Measurements from ENCODE around the gene SMO. TPM values are rescaled to one million over a fixed set of nuclear protein-coding genes. Genes with fewer than 3 reads are reported as not detected.
"Not testable (repeated sequence)": the region's sequence is repeated elsewhere in the genome, so short reads cannot be mapped to it uniquely, and the experiment has no call there.

Gene SMO
- total RNA-seq, 1 experiment from 2014 or later: 11.5 TPM

DNA sequence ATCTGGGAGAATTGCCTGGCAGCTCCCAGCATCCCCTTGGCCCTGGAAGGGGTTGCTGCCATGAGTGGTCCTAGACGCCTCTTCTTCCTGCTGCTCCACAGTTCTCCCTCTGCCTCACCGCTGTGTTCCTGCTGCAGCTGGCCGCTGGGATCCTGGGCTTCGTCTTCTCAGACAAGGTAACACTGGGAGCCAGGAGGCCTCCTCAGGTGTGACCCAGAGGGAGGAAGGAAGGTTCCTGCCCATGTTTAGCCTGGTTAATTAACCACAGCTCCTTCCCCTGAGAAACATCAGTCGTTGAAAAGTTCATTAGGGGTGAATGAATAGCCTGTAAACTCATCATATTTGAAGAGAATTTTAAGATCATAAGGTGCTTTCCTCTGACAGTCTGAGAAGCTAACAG lies 25.7 kb upstream of the SMO start:
- Histone ChIP-seq H3K27me3 (replicated peaks) (0 out of 2 replicates have a peak, but pooled peaks cover under 1% of the 10 kb centered on the region), H3K27ac (no peak overlapping the region), H3K36me3 (no peaks in the 10 kb centered on the region), H3K4me3 (no peak overlapping the region), H3K4me1 (replicated peaks) (no peaks in the 10 kb centered on the region), H3K9me3 (replicated peaks) (no peaks in the 10 kb centered on the region)
- DNase-seq (ENCODE audit: low read depth in 1 of 2, low spot score in 2 of 2): no peak

DNA sequence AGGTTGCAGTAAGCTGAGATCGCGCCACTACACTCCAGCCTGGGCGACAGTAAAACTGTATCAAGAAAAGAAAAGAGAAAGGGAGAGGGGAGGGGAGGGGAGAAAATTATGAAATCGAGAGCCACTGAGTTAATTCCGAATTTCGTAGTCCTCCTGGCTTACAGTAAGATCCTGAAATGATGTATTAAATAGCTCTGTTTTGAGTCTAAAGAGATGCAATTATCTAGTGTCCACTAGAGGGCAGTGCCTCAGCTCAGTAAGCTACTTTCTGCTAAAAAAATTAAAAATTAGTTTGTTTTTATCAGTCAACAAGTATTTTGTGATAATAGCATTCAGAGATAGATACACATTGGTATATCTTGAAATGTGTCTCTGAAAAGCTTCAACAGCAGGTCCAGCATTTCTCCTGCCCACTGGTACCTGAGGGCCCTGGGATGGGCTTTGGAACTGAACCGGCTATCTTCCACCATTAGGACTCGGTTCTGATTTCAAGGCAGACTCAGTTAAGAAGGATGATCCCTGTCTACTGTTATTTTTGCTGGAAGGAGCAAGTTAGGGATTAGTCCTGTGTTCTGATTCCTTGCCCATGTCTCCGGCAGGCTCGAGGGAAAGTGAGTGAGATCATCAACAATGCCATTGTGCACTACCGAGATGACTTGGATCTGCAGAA lies 24.4 kb upstream of the SMO start:
- no peaks in the 10 kb centered on the region for H3K27me3 ChIP-seq (replicated peaks)
- DNase-seq (ENCODE audit: low read depth in 1 of 2, low spot score in 2 of 2): peak in 1 of 2 experiments; percentile 25
- H3K4me3 ChIP-seq: no peak overlapping the region
- H3K9me3 ChIP-seq (replicated peaks): no peaks in the 10 kb centered on the region
- no peak overlapping the region for H3K27ac ChIP-seq
- H3K36me3 ChIP-seq: no peaks in the 10 kb centered on the region
- peaks cover 3% of the 10 kb centered on the region for H3K4me1 ChIP-seq (replicated peaks)

DNA sequence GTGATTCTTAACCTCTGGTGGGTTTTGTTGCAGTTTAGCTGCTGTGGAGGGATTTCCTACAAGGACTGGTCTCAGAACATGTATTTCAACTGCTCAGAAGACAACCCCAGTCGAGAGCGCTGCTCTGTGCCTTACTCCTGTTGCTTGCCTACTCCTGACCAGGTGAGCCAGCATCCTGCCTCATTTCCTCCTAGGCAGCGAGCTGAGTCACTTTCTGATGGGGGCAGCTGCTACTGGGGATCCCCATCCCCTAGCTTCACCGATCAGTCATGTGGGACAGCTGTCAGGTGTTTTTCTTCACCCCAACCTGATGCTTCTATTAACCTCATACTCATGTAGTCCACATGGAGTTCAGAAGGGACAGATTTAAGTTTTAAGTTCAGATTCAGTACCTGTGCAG lies 21.7 kb upstream of the SMO start:
- no peaks in the 10 kb centered on the region for H3K27me3 ChIP-seq (replicated peaks)
- no peak overlapping the region for H3K27ac ChIP-seq
- no peaks in the 10 kb centered on the region for H3K36me3 ChIP-seq
- no peaks in the 10 kb centered on the region for H3K9me3 ChIP-seq (replicated peaks)
- peaks cover 9% of the 10 kb centered on the region for H3K4me1 ChIP-seq (replicated peaks)
- H3K4me3 ChIP-seq: no peak overlapping the region
- DNase-seq (ENCODE audit: low read depth in 1 of 2, low spot score in 2 of 2): no peak

DNA sequence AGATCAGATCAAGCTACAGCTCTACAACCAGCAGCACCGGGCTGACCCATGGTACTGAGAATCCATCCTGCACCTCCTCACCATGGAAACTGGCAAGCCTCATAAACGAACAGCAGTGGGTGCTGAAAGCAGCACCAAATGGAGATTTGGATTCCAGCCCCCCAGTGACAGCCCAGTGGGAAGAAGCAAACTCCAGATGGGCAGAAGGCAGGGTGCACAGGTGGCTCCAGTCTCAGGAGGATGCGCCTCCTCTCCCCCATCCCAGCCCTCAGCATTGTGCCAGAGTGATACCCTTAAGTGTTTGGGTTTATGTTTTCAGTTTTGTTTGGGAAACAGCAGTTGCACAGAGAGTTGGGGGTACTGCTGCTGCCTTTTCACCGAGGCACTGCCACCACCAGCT lies 20.6 kb upstream of the SMO start:
- Histone ChIP-seq H3K36me3 (no peaks in the 10 kb centered on the region), H3K4me1 (replicated peaks) (peaks cover 9% of the 10 kb centered on the region), H3K27me3 (replicated peaks) (no peaks in the 10 kb centered on the region), H3K9me3 (replicated peaks) (no peaks in the 10 kb centered on the region), H3K4me3 (no peak overlapping the region), H3K27ac (no peak overlapping the region)
- DNase-seq (ENCODE audit: low read depth in 1 of 2, low spot score in 2 of 2): no peak

DNA sequence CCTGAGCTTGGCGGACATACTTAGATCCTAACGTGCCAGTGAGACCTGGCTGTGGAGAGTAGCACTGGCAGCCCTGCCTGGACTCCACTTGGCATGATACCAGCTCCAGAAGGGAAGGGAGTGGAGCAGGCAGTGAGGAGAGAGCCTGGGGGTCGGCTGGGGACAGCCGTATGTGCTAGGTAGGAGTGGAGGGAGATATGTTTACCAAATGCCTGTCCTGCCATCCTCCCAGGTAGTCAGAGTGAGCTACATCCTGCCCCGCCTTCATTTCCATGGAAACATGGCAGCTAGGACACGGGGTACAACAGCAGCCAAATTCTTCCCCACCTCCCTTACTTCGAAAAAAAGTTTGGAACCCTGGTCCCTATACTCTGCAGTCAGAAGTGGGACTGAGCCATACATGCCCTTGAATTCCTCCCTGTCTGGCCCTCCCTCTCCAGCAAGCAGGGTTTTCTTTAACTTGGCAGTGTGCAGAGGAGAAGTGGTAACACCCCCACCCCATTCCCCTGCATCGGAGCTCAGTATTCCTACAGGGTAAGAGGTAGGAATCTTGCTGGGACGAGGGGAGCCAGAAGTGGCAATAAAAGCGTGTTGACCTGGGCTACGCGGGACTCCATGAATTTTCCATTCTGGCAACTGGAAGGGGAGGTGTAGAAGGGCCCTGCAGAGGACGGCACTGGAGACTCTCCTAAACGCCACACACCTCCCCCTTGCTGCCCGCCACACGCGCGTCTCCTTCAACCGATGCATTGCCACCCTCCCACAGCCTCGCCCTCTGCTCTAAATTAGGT lies 20.0 kb upstream of the SMO start:
- Histone ChIP-seq H3K4me3 (no peak overlapping the region), H3K4me1 (replicated peaks) (peaks cover 9% of the 10 kb centered on the region), H3K9me3 (replicated peaks) (no peaks in the 10 kb centered on the region), H3K27me3 (replicated peaks) (no peaks in the 10 kb centered on the region), H3K27ac (no peak overlapping the region), H3K36me3 (no peaks in the 10 kb centered on the region)
- DNase-seq (ENCODE audit: low read depth in 1 of 2, low spot score in 2 of 2): no peak

DNA sequence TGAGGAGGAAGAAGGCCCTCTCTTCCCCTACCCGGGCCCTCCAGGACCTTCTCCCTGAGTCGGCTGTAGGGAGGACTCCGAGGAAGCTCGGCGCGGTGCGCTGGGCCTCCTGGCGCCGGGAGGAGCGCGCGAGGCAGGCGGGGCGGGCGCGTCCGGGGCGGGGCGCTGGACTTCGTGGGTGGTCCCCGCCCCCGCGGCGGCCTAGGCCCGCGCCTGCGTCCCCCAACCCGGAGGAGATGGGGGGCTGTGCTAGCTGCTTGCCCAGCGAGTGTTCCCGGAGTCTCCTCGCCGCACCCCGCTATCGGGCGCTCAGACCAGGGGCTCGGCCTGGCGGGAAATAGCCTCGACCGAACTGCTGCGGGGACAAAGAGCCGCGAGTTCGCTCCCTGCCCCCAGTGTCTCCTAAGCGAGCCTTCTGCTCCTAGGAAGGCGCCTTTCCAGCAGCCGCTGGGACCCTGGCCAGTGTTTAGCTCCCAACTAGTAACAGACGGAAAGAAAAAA lies 19.2 kb upstream of the SMO start:
- DNase-seq (ENCODE audit: low read depth in 1 of 2, low spot score in 2 of 2): peak in 1 of 2 experiments; percentile 27
- no peaks in the 10 kb centered on the region for H3K27me3 ChIP-seq (replicated peaks)
- H3K4me1 ChIP-seq (replicated peaks): peaks cover 9% of the 10 kb centered on the region
- peak overlapping the region; percentile 27 for H3K4me3 ChIP-seq
- H3K27ac ChIP-seq: no peak overlapping the region
- H3K9me3 ChIP-seq (replicated peaks): no peaks in the 10 kb centered on the region
- no peaks in the 10 kb centered on the region for H3K36me3 ChIP-seq

DNA sequence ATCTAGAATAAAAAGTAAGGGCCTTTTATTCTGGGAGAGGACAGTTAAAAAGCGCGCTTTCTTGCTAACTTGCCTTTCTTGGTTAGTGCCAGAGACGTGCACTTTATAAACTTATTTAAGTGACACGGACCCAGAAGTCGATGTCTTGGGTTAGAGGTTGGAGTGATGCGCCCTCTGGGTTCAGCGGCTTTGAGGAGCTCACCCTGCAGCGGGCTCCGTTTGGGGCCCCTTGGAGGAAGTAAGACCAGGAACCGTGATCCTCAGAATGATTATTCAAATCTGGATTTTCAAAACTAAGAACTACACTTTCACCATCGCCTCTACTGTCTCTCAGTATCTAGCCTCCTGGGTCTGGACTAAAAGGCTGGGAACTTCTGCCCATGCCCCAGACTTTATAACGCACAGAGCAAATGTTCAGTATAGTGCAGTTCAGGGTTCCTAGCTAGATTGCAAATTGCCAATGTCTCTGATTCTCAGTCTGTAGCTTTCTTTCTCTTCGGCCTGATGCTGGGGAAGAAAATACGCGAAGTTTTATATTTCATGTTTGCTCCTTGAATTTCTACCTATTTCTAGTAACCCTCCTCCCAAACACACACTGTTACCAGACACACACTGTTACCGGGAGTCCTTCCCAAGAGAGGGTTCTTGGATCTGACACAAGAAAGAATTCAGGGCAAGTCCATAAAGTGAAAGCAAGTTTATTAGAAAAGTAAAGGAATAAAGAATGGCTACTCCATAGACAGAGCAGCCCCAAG lies 18.6 kb upstream of the SMO start:
- H3K4me3 ChIP-seq: no peak overlapping the region
- H3K27me3 ChIP-seq (replicated peaks): no peaks in the 10 kb centered on the region
- H3K36me3 ChIP-seq: no peaks in the 10 kb centered on the region
- peaks cover 9% of the 10 kb centered on the region for H3K4me1 ChIP-seq (replicated peaks)
- DNase-seq (ENCODE audit: low read depth in 1 of 2, low spot score in 2 of 2): no peak
- H3K27ac ChIP-seq: no peak overlapping the region
- H3K9me3 ChIP-seq (replicated peaks): no peaks in the 10 kb centered on the region

DNA sequence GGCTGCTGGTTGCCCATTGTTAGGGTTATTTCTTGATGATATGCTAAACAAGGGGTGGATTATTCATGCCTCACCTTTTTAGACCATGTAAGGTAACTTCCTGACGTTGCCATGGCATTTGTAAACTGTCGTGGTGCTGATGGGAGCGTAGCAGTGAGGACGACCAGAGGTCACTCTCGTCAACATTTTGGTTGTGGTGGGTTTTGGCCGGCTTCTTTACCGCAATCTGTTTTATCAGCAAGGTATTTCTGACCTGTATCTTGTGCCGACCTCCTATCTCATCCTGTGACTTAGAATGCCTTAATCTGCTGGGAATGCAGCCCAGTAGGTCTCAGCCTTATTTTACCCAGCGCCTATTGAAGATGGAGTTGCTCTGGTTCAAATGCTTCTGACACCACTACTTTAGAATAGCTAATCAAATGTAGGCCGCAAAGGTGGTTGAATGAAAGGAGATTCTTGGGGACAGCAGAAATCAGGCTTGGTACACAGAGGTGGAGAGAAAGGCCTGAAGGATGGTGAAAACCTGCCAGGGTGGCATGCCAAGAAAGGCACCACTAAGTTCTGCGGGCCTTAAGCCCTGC lies 17.9 kb upstream of the SMO start:
- no peaks in the 10 kb centered on the region for H3K36me3 ChIP-seq
- H3K4me1 ChIP-seq (replicated peaks): peaks cover 9% of the 10 kb centered on the region
- no peaks in the 10 kb centered on the region for H3K9me3 ChIP-seq (replicated peaks)
- no peaks in the 10 kb centered on the region for H3K27me3 ChIP-seq (replicated peaks)
- no peak overlapping the region for H3K4me3 ChIP-seq
- no peak for DNase-seq (ENCODE audit: low read depth in 1 of 2, low spot score in 2 of 2)
- no peak overlapping the region for H3K27ac ChIP-seq

DNA sequence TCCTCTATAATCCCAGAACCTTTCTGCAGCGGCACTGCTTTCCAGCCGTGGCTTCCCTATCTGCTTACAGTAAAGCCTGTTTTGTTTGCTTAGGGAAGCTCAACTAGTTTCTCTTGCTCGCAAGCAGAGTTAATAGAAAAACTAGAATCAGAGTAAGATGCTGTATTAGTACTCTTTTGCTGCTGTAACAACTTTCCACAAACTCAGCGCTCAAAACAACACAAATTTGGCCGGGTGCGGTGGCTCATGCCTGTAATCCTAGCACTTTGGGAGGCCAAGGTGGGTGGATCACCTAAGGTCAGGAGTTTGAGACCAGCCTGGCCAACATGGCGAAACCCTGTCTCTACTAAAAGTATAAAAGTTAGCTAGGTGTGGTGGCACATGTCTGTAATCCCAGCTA lies 14.6 kb upstream of the SMO start:
- not testable (repeated sequence) for H3K36me3 ChIP-seq; H3K9me3 ChIP-seq (replicated peaks); H3K4me3 ChIP-seq; H3K27ac ChIP-seq; H3K4me1 ChIP-seq (replicated peaks); DNase-seq (ENCODE audit: low read depth in 1 of 2, low spot score in 2 of 2); H3K27me3 ChIP-seq (replicated peaks)

DNA sequence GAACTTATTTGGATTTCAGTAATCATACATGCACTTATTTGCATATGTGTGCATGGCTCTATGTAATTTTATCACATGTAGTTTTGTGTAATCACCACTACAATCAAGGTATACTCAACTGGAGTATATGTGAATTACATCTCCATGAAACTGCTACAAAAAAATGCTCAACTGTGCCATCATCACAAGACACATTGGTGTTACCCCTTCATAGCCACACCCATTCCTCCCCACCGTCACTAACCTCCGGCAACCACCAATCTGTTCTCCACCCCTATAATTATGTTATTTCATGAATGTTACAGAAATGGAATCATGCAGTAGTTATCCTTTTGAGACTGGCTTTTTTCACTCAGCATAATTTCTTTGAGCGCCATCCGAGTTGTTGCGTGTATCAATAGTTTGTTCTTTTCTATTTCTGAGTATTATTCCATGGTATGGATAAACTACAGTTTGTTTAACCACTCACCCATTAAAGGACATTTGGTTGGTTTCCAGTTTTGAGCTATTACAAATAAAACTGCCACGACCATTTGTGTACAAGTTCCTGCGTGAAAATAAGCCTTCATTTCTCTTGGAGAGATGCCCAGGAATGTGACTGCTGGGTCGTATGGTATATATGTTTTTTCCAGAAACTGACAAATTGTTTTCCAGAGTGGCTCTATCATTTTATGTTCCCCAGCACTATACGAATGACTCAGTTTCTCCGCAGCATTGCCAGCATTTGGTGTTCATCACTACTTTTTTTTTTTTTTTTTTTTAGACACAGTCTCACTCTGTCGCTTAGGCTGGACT lies 11.3 kb upstream of the SMO start:
- peaks cover 6% of the 10 kb centered on the region; the same call in 1 of the 2 replicates for H3K27me3 ChIP-seq (replicated peaks)
- no peak overlapping the region for H3K27ac ChIP-seq
- H3K4me3 ChIP-seq: no peak overlapping the region
- no peak for DNase-seq (ENCODE audit: low read depth in 1 of 2, low spot score in 2 of 2)
- H3K4me1 ChIP-seq (replicated peaks): no peaks in the 10 kb centered on the region
- H3K36me3 ChIP-seq: no peaks in the 10 kb centered on the region
- no peaks in the 10 kb centered on the region for H3K9me3 ChIP-seq (replicated peaks)

DNA sequence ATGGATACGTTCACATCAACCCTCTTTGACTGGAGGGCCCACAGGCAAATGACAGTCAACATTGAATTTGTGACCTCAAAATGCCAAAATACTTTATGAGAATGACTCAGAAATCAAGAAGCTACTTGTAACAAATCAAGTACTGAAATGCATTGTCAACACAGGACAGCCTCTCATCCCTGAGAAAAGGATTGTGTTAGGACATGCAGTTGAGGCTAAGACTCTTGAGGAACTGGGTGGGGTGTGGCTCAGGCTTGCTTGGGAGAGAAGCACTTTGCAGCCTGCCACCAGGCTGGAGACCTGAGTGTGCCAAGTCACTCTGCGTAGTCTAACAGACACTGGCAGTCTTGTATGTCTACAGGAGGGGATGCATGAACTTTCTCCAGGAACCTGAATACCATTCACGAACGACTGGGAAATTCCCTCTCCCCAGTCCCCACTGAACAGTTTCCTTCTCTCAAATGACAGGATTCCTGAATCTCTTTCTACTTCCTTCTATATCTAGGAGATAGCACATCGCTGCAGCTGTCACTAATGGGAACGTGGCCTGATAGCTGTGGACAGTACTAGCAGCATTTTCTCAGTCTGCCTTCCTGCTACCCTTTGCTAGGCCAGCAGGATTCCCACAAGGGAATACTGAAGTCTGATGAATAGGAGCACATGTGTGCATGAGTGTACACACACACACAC lies 3.3 kb upstream of the SMO start:
- no peak for DNase-seq (ENCODE audit: low read depth in 1 of 2, low spot score in 2 of 2)
- no peak overlapping the region for H3K4me3 ChIP-seq
- 0 out of 2 replicates have a peak, but pooled peaks cover 4% of the 10 kb centered on the region for H3K36me3 ChIP-seq
- H3K9me3 ChIP-seq (replicated peaks): peaks cover 6% of the 10 kb centered on the region; the same call in 1 of the 2 replicates
- no peak overlapping the region for H3K27ac ChIP-seq
- H3K27me3 ChIP-seq (replicated peaks): peaks cover 9% of the 10 kb centered on the region
- H3K4me1 ChIP-seq (replicated peaks): peaks cover 11% of the 10 kb centered on the region

DNA sequence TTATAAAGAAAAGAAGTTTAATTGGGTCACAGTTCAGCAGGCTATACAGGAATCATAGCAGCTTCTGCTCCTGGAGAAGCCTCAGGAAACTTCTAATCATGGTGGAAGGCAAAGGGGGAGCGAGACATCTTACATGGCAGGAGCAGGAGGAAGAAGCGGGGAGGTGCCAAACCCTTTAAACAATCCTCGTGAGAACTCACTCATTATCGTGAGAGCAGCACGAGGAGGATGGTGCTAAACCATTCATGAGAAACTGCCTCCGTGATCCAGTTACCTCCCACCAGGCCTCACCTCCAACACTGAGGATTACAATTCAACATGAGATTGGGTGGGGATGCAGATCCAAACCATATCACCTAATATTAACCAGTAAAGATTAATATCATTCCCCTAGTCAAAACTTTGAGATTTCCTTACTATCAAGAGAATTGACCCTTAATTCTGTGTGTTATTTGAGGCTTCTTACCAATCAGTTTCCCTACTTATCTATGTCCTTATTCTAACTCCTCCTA lies 1.6 kb upstream of the SMO start:
- H3K4me3 ChIP-seq: no peak overlapping the region
- peaks cover 3% of the 10 kb centered on the region; the same call in 1 of the 2 replicates for H3K27me3 ChIP-seq (replicated peaks)
- no peak for DNase-seq (ENCODE audit: low read depth in 1 of 2, low spot score in 2 of 2)
- peaks cover 6% of the 10 kb centered on the region; the same call in 1 of the 2 replicates for H3K9me3 ChIP-seq (replicated peaks)
- H3K4me1 ChIP-seq (replicated peaks): peaks cover 11% of the 10 kb centered on the region
- peaks cover 4% of the 10 kb centered on the region; the same call in 1 of the 2 replicates for H3K36me3 ChIP-seq
- H3K27ac ChIP-seq: no peak overlapping the region
